ES-I3 (cell line): ENCODE data around the gene ST7L.

Experiments used
- H3K36me3 ChIP-seq: 2 replicates; pipeline ENCODE4 v1.6.1; 2013; ENCODE audit warnings: mild to moderate bottlenecking, low read length, control low read depth, moderate library complexity; ENCODE audit not compliant: insufficient read depth
- H3K4me1 ChIP-seq: 2 replicates; pipeline ENCODE4 v1.6.1; 2013; ENCODE audit warnings: mild to moderate bottlenecking, control low read depth, low read length; ENCODE audit not compliant: insufficient read depth
- H3K9ac ChIP-seq: 2 replicates; pipeline ENCODE4 v1.6.1; 2013; ENCODE audit warnings: low read depth, mild to moderate bottlenecking, low read length, moderate library complexity
- H3K9me3 ChIP-seq: 2 replicates; pipeline ENCODE4 v1.6.1; 2013; ENCODE audit warnings: mild to moderate bottlenecking, low read length, moderate library complexity; ENCODE audit not compliant: control insufficient read depth, insufficient read depth

ST7L gene

DNA sequence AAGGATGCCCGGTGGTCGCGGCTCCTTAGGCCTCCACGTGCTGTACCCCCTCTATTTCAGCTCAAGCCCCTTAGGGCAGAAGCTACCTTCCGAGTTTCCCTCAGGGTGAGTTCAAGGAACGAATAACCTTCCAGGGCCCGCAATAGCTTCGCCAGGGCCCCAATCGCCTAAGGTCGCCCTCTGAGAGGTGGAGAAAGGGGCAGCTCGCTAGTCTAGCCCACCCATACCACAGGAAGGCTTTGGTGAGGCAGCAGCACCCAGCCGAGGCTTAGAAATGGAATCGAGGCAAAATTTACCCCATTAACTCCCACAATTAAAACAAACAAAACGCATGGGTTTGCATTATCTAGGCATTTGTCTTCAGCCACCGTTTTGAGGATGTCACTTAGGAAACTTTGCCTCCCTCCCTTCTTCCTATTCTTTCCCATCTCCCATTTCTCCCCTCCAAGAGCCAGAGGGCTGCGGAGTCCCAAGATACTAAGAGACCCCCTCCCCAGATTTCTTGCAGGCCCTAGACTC is 109.2 kb downstream of the ST7L start:
- Histone ChIP-seq H3K4me1 (peaks cover 13% of the 10 kb centered on the region), H3K36me3 (no peaks in the 10 kb centered on the region), H3K9ac (peak overlapping the region; percentile 69; the same call in 1 of the 2 replicates), H3K9me3 (no peaks in the 10 kb centered on the region)

DNA sequence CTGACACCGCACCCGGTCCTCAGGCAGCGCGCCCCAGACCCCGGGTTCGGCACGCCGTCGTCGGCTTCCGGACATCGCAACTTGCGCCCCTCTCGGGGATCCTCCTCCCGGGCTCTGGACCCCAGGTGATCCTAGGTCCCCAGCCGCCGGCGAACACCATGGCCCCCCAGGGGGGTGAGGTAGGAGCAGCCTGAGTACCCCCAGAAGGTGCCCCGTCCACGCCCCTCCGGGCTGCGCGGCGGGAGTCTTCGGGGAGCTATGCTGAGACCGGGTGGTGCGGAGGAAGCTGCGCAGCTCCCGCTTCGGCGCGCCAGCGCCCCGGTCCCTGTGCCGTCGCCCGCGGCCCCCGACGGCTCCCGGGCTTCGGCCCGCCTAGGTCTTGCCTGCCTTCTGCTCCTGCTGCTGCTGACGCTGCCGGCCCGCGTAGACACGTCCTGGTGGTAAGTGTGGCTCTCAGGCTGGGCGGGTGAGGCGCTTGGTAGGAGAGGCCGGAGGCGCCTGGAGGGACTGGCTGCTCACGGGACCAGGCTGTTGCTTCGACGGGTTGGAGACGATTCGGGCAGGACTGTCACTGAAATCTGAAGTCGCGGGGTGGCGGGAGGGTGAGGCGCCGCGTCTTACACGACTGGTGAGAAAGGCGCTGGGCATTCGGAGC is 109.8 kb downstream of the ST7L start:
- no peaks in the 10 kb centered on the region for H3K9me3 ChIP-seq
- peaks cover 17% of the 10 kb centered on the region for H3K4me1 ChIP-seq
- H3K36me3 ChIP-seq, result no peaks in the 10 kb centered on the region
- peak overlapping the region; percentile 69; the same call in 1 of the 2 replicates for H3K9ac ChIP-seq

DNA sequence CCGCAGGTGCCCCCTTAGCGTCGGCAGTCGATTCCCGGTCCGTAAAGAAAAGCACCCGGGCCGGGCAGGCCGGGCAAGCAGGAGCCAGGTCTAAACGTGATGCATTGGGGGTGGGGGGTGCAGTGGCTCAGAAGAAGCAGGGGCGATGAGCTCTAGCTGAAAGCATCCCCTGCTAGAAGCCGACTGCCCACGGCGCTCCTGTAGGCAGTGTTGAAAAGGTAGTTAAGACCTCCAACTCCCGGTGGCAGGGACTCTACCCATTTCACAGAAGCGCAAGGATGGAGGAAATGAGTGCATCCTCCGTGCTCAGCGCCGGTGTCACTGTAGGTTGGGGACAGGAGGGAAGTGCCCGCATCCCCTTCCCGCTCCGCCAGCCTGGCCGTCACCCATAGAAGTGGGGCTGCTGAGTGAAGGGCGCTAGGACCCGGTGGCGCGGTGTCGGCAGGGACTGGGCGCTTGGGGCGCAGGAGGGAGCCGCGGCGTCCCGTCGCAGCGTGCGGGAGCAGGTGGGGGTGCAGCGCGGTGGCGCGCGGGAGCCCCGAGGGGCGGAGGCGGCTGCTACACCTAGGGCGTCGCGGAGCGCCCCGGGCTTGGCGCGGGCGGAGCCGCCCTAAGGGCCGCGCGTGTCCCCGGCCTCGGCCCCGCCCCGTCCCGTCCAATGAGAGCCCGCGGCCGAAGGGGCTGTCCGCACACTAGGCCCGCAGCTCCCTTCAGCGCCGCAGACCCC is 110.5 kb downstream of the ST7L start, which contains the start of gene WNT2B:
Gene WNT2B (plus strand): TSS at position 688 of the 727 bp plus-strand sequence. CDS start 298 bp downstream, outside the sequence.
- H3K4me1 ChIP-seq, result peaks cover 24% of the 10 kb centered on the region
- no peaks in the 10 kb centered on the region for H3K36me3 ChIP-seq
- H3K9me3 ChIP-seq, result no peaks in the 10 kb centered on the region
- peak within 1 kb of the TSS; percentile 69; the same call in 1 of the 2 replicates for H3K9ac ChIP-seq

DNA sequence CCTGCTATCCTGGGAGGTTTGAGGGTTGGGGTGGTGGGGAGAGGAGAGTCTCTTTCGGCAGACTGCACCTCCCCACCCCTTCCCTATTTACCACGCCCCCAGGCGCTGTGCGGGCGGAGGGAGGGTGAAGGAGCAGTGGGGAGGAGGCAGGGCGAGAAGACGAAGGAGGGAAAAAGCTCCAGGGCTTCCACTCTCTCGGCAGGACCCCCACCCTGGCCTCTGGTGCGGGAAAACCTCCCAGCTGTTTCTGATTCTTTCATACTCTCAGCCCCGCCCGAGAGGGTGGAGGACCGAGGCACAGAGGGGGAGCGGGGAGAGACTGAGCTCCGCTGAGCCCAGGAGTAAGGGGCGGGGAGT is 111.0 kb downstream of the ST7L start:
- Histone ChIP-seq H3K36me3 (no peaks in the 10 kb centered on the region), H3K9ac (peak overlapping the region; percentile 69; the same call in 1 of the 2 replicates), H3K9me3 (no peaks in the 10 kb centered on the region), H3K4me1 (peaks cover 25% of the 10 kb centered on the region)

- Histone ChIP-seq H3K36me3 (no peaks in the 10 kb centered on the region), H3K9ac (peak overlapping the region; percentile 69; the same call in 1 of the 2 replicates), H3K4me1 (peaks cover 25% of the 10 kb centered on the region), H3K9me3 (no peaks in the 10 kb centered on the region)
Observed at GRCh38 chr1:112507336-112507735, 111.6 kb downstream of the ST7L start.

DNA sequence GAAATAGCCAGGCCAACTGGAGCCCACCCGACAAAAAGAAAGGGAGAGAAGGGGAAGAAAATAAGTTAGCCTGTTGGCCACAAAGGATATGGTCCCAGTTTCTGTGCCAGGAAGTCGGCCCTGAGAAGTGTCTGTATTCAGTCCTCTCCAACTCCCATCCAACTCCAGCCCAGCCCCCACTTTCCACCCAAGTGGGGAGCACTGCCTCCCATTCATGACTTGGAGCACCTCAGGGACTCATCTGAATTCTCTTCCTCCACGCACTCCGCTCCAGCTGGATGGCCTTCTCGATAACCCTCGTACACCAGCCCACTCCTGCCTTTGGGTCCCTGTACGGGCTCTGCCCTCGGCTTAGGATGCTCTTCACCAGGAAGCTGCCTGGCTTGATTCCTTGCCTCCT is 112.2 kb downstream of the ST7L start:
- Histone ChIP-seq H3K36me3 (no peaks in the 10 kb centered on the region), H3K9me3 (no peaks in the 10 kb centered on the region), H3K4me1 (peaks cover 25% of the 10 kb centered on the region), H3K9ac (no peak overlapping the region)

- H3K4me1 ChIP-seq, result peaks cover 25% of the 10 kb centered on the region
- H3K9ac ChIP-seq, result no peak overlapping the region
- H3K36me3 ChIP-seq, result no peaks in the 10 kb centered on the region
- no peaks in the 10 kb centered on the region for H3K9me3 ChIP-seq
Observed at GRCh38 chr1:112506306-112506705, 112.6 kb downstream of the ST7L start.

GRCh38 chr1:112505878-112506277 is 113.1 kb downstream of the ST7L start:
- Histone ChIP-seq H3K9ac (no peak overlapping the region), H3K36me3 (no peaks in the 10 kb centered on the region), H3K4me1 (peaks cover 25% of the 10 kb centered on the region), H3K9me3 (no peaks in the 10 kb centered on the region)

GRCh38 chr1:112505400-112505785 is 113.5 kb downstream of the ST7L start:
- Histone ChIP-seq H3K36me3 (no peaks in the 10 kb centered on the region), H3K9ac (no peak overlapping the region), H3K9me3 (no peaks in the 10 kb centered on the region), H3K4me1 (peaks cover 20% of the 10 kb centered on the region; the same call in 1 of the 2 replicates)

DNA sequence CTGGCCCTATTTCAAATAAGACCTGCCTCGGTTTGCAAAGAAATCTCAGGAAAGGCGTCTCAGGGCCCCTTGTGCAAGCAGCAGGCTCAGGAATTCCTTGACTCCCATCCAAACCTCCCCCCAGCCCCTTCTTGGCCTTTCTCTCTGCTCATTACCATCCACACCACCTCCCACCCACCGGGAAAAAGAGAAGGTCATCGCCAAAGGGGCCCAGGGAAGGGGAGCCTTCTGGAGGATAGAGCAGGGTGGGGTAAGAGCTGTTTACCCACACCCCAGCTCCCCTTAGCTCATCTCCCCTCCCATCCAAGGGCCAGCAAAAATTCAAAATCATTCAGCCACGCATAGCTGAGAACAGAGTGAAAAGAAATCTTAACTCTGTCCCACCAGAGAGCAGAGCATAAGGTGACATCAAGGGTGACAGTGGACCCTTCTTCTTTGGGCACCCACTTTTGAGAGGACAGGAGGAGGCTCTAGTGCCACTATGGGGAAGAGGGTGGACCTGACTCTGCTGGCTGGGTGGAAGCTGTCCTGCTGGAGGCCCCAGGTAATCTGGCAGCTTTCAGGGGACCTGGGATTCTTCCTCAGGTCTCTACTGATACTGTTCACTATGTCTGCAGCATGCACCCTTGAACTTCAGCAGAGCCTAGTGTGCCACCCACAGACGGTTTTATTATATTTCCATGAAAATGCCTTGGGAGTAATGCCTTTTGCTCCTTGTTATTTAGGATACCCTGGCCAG is 114.1 kb downstream of the ST7L start:
- H3K9ac ChIP-seq, result no peak overlapping the region
- H3K36me3 ChIP-seq, result no peaks in the 10 kb centered on the region
- no peaks in the 10 kb centered on the region for H3K9me3 ChIP-seq
- H3K4me1 ChIP-seq, result peaks cover 16% of the 10 kb centered on the region; the same call in 1 of the 2 replicates

GRCh38 chr1:112504001-112504660 is 114.8 kb downstream of the ST7L start:
- Histone ChIP-seq H3K4me1 (peaks cover 14% of the 10 kb centered on the region; the same call in 1 of the 2 replicates), H3K9me3 (no peaks in the 10 kb centered on the region), H3K9ac (no peak overlapping the region), H3K36me3 (no peaks in the 10 kb centered on the region)

DNA sequence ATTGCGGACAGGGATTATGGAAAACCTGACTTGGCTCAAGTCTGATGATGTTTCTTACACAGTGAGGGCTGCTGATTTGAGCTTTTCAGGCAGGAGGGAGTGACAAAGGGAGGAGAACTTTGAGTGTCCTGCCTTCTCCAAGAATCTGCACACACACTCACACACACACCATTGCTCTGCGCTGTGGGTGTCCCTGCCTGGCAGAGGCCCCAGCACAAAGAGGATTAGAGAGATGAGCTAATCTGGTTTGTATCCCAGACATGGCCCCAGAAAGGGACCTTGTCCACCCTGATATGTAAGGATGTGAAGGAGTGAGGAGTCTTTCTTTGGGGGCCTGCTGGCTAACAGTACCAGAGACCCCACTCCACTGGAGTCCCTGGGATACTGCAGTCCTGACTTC is 116.1 kb downstream of the ST7L start:
- Histone ChIP-seq H3K9me3 (no peaks in the 10 kb centered on the region), H3K9ac (no peak overlapping the region; the same call in 1 of the 2 replicates)

GRCh38 chr1:112501810-112502641 is 116.9 kb downstream of the ST7L start:
- H3K36me3 ChIP-seq, result no peaks in the 10 kb centered on the region
- peaks cover 14% of the 10 kb centered on the region; the same call in 1 of the 2 replicates for H3K4me1 ChIP-seq
- H3K9ac ChIP-seq, result peak overlapping the region; percentile 61
- H3K9me3 ChIP-seq, result no peaks in the 10 kb centered on the region

More for the DNA sequence above, 116.1 kb downstream of the ST7L start:
- Histone ChIP-seq H3K4me1 (peaks cover 14% of the 10 kb centered on the region; the same call in 1 of the 2 replicates), H3K36me3 (no peaks in the 10 kb centered on the region)
